IPS-15b (cell line): Measurements from ENCODE around the gene LIF.

Experiments
- H3K27me3 ChIP-seq: one replicate; pipeline ENCODE4 v1.6.1; 2013; ENCODE audit warnings: low read length; ENCODE audit not compliant: control insufficient read depth, insufficient read depth
- H3K36me3 ChIP-seq: one replicate; pipeline ENCODE4 v1.6.1; 2013; ENCODE audit warnings: low read length; ENCODE audit not compliant: control insufficient read depth, insufficient read depth
- H3K4me1 ChIP-seq: one replicate; pipeline ENCODE4 v1.6.1; 2013; ENCODE audit warnings: mild to moderate bottlenecking, low read length; ENCODE audit not compliant: control insufficient read depth, insufficient read depth
- H3K4me3 ChIP-seq: one replicate; pipeline ENCODE4 v1.5.1; 2013; ENCODE audit warnings: low read depth, low read length
- H3K9ac ChIP-seq: one replicate; pipeline ENCODE4 v1.6.1; 2013; ENCODE audit warnings: low read depth, mild to moderate bottlenecking, low read length
- H3K9me3 ChIP-seq: one replicate; pipeline ENCODE4 v1.6.1; 2013; ENCODE audit warnings: mild to moderate bottlenecking, low read length; ENCODE audit not compliant: control insufficient read depth, insufficient read depth

LIF gene

DNA sequence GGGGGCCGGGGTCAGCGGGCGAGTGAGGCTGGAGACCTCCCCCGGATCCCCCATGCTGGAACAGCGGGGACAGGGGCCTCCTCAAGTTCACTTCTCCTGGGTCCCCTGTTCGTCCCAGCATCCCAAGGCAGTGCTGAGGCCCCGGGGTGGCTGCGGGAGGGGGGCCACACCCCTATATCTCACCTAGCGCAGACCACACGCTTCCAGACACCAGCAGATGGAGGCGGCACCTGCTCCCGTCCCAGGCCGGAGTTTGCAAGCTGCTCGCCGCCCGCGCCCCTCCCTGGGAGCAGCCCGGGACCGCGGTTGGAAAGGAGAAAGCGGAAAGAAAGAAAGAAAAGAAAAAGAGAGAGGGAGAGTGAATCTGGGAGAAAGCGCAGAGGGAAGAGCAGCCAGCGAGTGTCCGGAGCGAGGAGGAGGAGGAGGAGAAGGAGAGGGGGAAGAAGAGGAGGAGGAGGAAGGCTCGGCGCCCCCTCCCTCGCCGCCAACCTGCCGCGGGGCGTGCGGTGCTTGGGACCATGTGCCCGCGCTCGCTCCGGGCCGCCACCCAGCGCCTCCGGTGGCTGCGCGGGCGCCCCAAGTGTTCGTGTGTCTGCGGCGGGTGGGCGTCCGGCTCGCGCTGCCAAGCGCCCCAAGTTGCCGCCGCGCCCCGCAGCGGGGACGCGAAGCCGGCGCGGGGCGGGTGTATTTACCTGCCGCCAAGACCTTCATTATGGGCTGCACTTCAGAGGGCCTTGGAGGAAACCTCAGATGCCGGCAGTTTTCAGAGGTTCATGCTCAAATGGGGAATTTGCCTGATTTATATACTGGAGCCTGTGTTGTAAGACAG, at the start of gene LIF:
Gene LIF (minus strand): TSS at position 775 of the 829 bp plus-strand sequence. CDS start 64 bp downstream, at position 711.
- no peaks in the 10 kb centered on the region for H3K4me1 ChIP-seq
- H3K27me3 ChIP-seq: no peaks in the 10 kb centered on the region
- peaks cover 21% of the 10 kb centered on the region for H3K36me3 ChIP-seq
- peak within 1 kb of the TSS; percentile 67 for H3K4me3 ChIP-seq
- H3K9me3 ChIP-seq: no peaks in the 10 kb centered on the region
- H3K9ac ChIP-seq: peak within 1 kb of the TSS; percentile 54

- Histone ChIP-seq H3K4me1 (no peaks in the 10 kb centered on the region), H3K27me3 (no peaks in the 10 kb centered on the region), H3K9ac (no peak overlapping the region), H3K36me3 (peaks cover 19% of the 10 kb centered on the region), H3K4me3 (no peak overlapping the region), H3K9me3 (no peaks in the 10 kb centered on the region)
Observed at GRCh38 chr22:30296324-30296723, 49.8 kb upstream of the LIF start.

DNA sequence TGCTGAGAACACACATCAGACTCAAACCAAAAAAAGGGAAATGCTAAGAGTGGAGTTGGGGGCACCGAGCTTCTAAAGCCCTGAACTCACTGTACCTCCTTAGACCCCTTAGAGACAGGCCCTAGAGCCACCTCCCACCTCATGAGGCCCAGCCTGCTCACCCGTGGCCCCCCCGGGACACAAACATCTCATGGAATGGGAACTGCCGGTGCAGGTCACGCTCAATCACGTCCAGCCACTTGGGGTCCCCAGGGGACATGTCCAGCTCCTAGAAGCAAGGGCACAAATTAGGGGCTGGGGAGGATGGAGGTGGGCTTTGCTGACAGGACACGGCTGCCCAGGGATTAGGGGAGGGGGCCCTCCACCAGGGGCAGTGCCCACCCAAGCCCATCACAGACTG, 49.0 kb upstream of the LIF start:
- H3K36me3 ChIP-seq: peaks cover 18% of the 10 kb centered on the region

GRCh38 chr22:30294830-30295229, 48.3 kb upstream of the LIF start:
- Histone ChIP-seq H3K9ac (no peak overlapping the region), H3K4me1 (peaks cover 5% of the 10 kb centered on the region), H3K27me3 (peaks cover 2% of the 10 kb centered on the region), H3K4me3 (no peak overlapping the region), H3K36me3 (peaks cover 16% of the 10 kb centered on the region), H3K9me3 (no peaks in the 10 kb centered on the region)

More for the DNA sequence above, 49.0 kb upstream of the LIF start:
- no peak overlapping the region for H3K4me3 ChIP-seq
- no peak overlapping the region for H3K9ac ChIP-seq
- H3K4me1 ChIP-seq: no peaks in the 10 kb centered on the region
- no peaks in the 10 kb centered on the region for H3K9me3 ChIP-seq
- H3K27me3 ChIP-seq: no peaks in the 10 kb centered on the region

DNA sequence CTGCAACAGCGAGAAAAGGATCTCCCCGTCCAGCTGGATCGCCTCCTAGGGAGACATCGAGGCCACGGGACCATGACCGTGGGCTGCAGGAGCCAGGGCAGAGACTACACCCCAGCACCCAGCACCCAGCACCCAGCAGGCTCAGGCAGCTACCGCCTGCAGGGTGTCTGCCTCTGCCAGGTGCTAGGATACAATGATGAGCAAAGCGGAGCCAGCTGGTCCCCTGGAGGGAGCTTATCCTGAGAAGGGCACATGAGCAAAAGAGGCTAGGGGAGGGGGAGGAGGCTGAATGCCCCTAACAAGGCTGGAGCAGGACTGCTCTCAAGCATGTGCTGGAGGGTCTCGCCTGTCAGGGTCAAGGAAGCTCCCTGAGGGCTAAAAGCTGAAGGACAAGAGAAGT, 47.5 kb upstream of the LIF start:
- Histone ChIP-seq H3K4me3 (no peak overlapping the region), H3K36me3 (peaks cover 16% of the 10 kb centered on the region), H3K27me3 (peaks cover 2% of the 10 kb centered on the region), H3K9ac (no peak overlapping the region), H3K9me3 (no peaks in the 10 kb centered on the region), H3K4me1 (peaks cover 5% of the 10 kb centered on the region)

DNA sequence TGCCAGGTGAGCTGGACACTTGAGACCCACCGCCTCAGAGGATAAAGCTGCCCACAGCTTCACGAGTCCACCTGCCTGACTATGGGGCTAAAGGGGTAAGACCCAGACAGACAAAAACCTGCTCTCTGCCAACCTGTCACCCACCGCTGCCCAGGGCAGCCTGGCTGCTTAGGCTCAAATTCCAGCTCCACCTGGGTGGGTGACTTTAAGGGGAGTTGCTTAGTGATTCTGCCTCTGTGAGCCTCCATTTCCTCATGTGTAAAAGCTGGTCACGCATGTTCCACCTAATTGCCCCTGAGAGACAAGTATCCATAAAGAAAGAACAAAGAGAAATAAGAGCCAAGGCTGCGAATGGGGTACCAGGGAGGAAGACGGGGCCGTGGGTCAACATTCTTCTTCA, 46.5 kb upstream of the LIF start:
- Histone ChIP-seq H3K36me3 (peaks cover 16% of the 10 kb centered on the region), H3K9me3 (no peaks in the 10 kb centered on the region), H3K27me3 (peaks cover 2% of the 10 kb centered on the region), H3K4me3 (no peak overlapping the region), H3K4me1 (peaks cover 10% of the 10 kb centered on the region), H3K9ac (no peak overlapping the region)

GRCh38 chr22:30292069-30292970, 45.8 kb upstream of the LIF start:
- Histone ChIP-seq H3K9ac (no peak overlapping the region), H3K9me3 (no peaks in the 10 kb centered on the region), H3K4me3 (no peak overlapping the region), H3K27me3 (peaks cover 2% of the 10 kb centered on the region), H3K36me3 (peaks cover 16% of the 10 kb centered on the region), H3K4me1 (peaks cover 10% of the 10 kb centered on the region)

DNA sequence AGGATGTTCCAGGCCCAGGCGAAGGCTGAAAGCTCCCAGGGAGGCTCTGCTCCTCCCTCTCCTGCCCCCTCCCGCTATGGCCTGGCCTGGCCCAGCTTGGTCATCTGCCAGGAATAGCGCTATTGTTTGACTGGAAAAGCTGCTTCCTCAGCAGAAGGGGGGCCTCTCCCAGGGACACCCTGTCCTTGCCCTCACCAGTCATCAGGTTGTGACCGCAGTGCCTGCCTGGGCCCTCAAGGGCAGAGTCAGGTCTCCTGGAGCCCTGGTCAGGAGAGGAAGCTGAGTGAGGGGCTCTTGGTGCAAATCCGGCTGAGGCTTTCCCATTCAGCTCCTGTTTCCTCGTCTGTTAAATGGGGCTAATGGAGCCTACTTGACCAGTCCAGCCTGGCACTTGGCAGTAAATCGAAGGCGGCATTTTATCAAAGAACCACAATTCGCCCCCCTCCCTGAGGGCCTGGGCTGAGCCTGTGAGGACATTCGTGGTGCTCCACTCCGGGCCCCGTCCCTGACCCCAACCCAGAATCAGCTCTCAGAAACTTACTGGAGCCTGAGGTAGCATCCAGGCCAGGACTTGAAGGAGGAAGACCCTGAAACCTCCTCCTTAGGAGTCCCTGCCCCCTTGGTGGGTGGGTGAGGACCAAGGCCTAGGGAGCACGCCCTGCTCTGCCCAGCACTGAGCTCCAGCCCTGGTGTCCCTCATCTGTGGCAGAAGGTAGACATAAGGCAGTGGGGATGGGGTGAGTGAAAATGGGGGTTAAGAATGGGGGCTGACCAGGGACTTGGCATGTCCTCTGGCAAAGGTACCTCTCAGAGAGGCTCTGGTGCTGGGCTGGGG, 44.7 kb upstream of the LIF start:
- H3K4me3 ChIP-seq: no peak overlapping the region
- no peaks in the 10 kb centered on the region for H3K9me3 ChIP-seq
- H3K4me1 ChIP-seq: peaks cover 10% of the 10 kb centered on the region
- H3K36me3 ChIP-seq: peaks cover 18% of the 10 kb centered on the region
- H3K9ac ChIP-seq: no peak overlapping the region
- peaks cover 2% of the 10 kb centered on the region for H3K27me3 ChIP-seq

- no peaks in the 10 kb centered on the region for H3K9me3 ChIP-seq
- H3K9ac ChIP-seq: peak overlapping the region; percentile 47
- H3K27me3 ChIP-seq: peaks cover 2% of the 10 kb centered on the region
- H3K36me3 ChIP-seq: peaks cover 23% of the 10 kb centered on the region
- H3K4me3 ChIP-seq: peak overlapping the region; percentile 75
- peaks cover 10% of the 10 kb centered on the region for H3K4me1 ChIP-seq
Observed at GRCh38 chr22:30290342-30291057, 43.9 kb upstream of the LIF start.

- Histone ChIP-seq H3K4me3 (peak overlapping the region; percentile 75), H3K27me3 (peaks cover 2% of the 10 kb centered on the region), H3K36me3 (peaks cover 23% of the 10 kb centered on the region), H3K4me1 (peaks cover 10% of the 10 kb centered on the region), H3K9me3 (no peaks in the 10 kb centered on the region), H3K9ac (peak overlapping the region; percentile 47)
Observed at GRCh38 chr22:30289980-30290313, 43.4 kb upstream of the LIF start.
